PC-3 (cell line): ENCODE results near the gene KIF6. TPM values are rescaled to one million over a fixed set of nuclear protein-coding genes. Genes with fewer than 3 reads are reported as not detected.

Experiments
- ATAC-seq: fragments of 200-7000 bp; cut with Tn5 transposase; 2 replicates; pipeline ENCODE4 v1.9.1; 2020; ENCODE audit warnings: mild to moderate bottlenecking, moderate library complexity
- BruUV-seq: library from RNA; stranded (reverse); fragments of 400-500 nt; replicated peaks from 2 replicates; lab custom pipeline; 2021; lab: Mats Ljungman, UMichigan
- CTCF ChIA-PET: fragments of 300-600 bp; sonication (Branson Sonifier 250); formaldehyde crosslinking; loops from one replicate; lab custom pipeline; 2022; ENCODE audit warnings: antibody characterized with exemption; lab: Charles Lee
- POLR2A ChIA-PET: fragments of 300-600 bp; sonication (Branson Sonifier 250); formaldehyde crosslinking; loops from one replicate; lab custom pipeline; 2022; ENCODE audit warnings: antibody characterized with exemption; ENCODE audit not compliant: unreplicated experiment; lab: Charles Lee
- DNase-seq: peaks from one replicate; pipeline ENCODE4 v3.0.0-alpha.2; 2015
- H2AFZ ChIP-seq: fragments of 300-600 bp; sonication (generic); 2 replicates; pipeline ENCODE4 v1.6.0; 2016; ENCODE audit warnings: antibody characterized with exemption, low read length
- H3F3A ChIP-seq: fragments of 300-600 bp; sonication (generic); one replicate; pipeline ENCODE4 v1.6.0; 2017; ENCODE audit warnings: antibody characterized with exemption, low read length, control low read depth, mild to moderate bottlenecking; ENCODE audit not compliant: unreplicated experiment
- H3K27ac ChIP-seq: fragments of 300-600 bp; sonication (generic); 2 replicates; pipeline ENCODE4 v1.5.1; 2016; ENCODE audit warnings: mild to moderate bottlenecking, low read length
- H3K27me3 ChIP-seq: fragments of 300-600 bp; sonication (generic); 2 replicates; pipeline ENCODE4 v1.6.1; 2016; ENCODE audit warnings: low read length, mixed read lengths
- H3K36me3 ChIP-seq: fragments of 300-600 bp; sonication (generic); 2 replicates; pipeline ENCODE4 v1.6.1; 2016; ENCODE audit warnings: low read depth, mixed run types, low read length, mixed read lengths
- H3K4me1 ChIP-seq: fragments of 300-600 bp; sonication (generic); 2 replicates; pipeline ENCODE4 v1.5.1; 2016; ENCODE audit warnings: low read length; ENCODE audit not compliant: insufficient read depth
- H3K4me2 ChIP-seq: fragments of 300-600 bp; sonication (generic); 2 replicates; pipeline ENCODE4 v1.6.0; 2016; ENCODE audit warnings: low read length
- H3K4me3 ChIP-seq: fragments of 300-600 bp; sonication (generic); 2 replicates; pipeline ENCODE4 v1.5.1; 2016; ENCODE audit warnings: mild to moderate bottlenecking, low read length, mixed read lengths
- H3K79me2 ChIP-seq: fragments of 300-600 bp; sonication (generic); 2 replicates; pipeline ENCODE4 v1.6.1; 2017; ENCODE audit warnings: low read length, mixed read lengths
- H3K9ac ChIP-seq: fragments of 300-600 bp; sonication (generic); 2 replicates; pipeline ENCODE4 v1.6.0; 2016; ENCODE audit warnings: mild to moderate bottlenecking, low read length
- H3K9me2 ChIP-seq: fragments of 300-600 bp; sonication (generic); replicated peaks from 2 replicates; pipeline ENCODE4 v1.6.1; 2016; ENCODE audit warnings: mixed run types, low read length, mixed read lengths
- H3K9me3 ChIP-seq: fragments of 300-600 bp; sonication (generic); 2 replicates; pipeline ENCODE4 v1.6.1; 2016; ENCODE audit warnings: low read length, mixed read lengths
- H4K20me1 ChIP-seq: fragments of 300-600 bp; sonication (generic); 2 replicates; pipeline ENCODE4 v1.6.1; 2016; ENCODE audit warnings: low read length, mixed read lengths
- CTCF ChIP-seq: fragments of 300-600 bp; sonication (generic); conservative IDR thresholded peaks from 2 replicates; pipeline ENCODE4 v1.5.1; 2017; ENCODE audit warnings: antibody characterized with exemption, low read depth, mild to moderate bottlenecking, low read length
- EZH2 ChIP-seq: fragments of 300-600 bp; sonication (generic); IDR thresholded peaks from one replicate; pipeline ENCODE4 v1.6.1; 2017; ENCODE audit warnings: antibody characterized with exemption, mild to moderate bottlenecking, low read length; ENCODE audit not compliant: unreplicated experiment
- EZH2phosphoT487 ChIP-seq: fragments of 300-600 bp; sonication (generic); IDR thresholded peaks from 2 replicates; pipeline ENCODE4 v1.6.1; 2018; ENCODE audit warnings: mild to moderate bottlenecking, antibody characterized with exemption, low read length, borderline replicate concordance
- intact Hi-C: fragments of 100-400 bp; cut with micrococcal nuclease; formaldehyde crosslinking; loops from 2 replicates; pipeline ENCODE4 v1.9.0; 2023
- total RNA-seq: library from RNA; depleted of rRNA; stranded (reverse); fragments of >200 nt; gene quantifications from 2 replicates; pipeline ENCODE4 v1.2.3, GENCODE V29; 2014

The KIF6 gene
- total RNA-seq, 1 experiment from 2014 or later, result 0.07 TPM

GRCh38 chr6:39449022-39449421, 276.2 kb downstream of the KIF6 start:
- H3K36me3 ChIP-seq, result no peaks in the 10 kb centered on the region
- no peak overlapping the region for H3K4me3 ChIP-seq
- H3K27me3 ChIP-seq, result no peaks in the 10 kb centered on the region
- H3K9ac ChIP-seq, result no peak overlapping the region
- ChIA-PET POLR2A (no interaction called here), CTCF (no interaction called here)
- intact Hi-C loops, result no loop called here
- TF ChIP-seq EZH2 (no peak), CTCF (no peak), EZH2phosphoT487 (no peak)
- DNase-seq, result no peak
- H2AFZ ChIP-seq, result no peak overlapping the region
- no peak for ATAC-seq
- no peaks in the 10 kb centered on the region for H3K4me1 ChIP-seq
- H3K79me2 ChIP-seq, result no peaks in the 10 kb centered on the region
- no peak overlapping the region for H3K27ac ChIP-seq
- BruUV-seq, result no TSS peak
- no peaks in the 10 kb centered on the region for H3F3A ChIP-seq
- H3K4me2 ChIP-seq, result no peak overlapping the region
- no peaks in the 10 kb centered on the region for H4K20me1 ChIP-seq
- no peaks in the 10 kb centered on the region for H3K9me3 ChIP-seq
- H3K9me2 ChIP-seq, result no peaks in the 10 kb centered on the region

- H4K20me1 ChIP-seq, result no peaks in the 10 kb centered on the region
- CTCF ChIA-PET, result no interaction called here
- H3K4me1 ChIP-seq, result no peaks in the 10 kb centered on the region
- H3K9ac ChIP-seq, result no peak overlapping the region
- no peak overlapping the region for H3K4me2 ChIP-seq
- no peaks in the 10 kb centered on the region for H3K9me3 ChIP-seq
- no peaks in the 10 kb centered on the region for H3K36me3 ChIP-seq
- no peak overlapping the region for H2AFZ ChIP-seq
- intact Hi-C loops, result no loop called here
- H3K27me3 ChIP-seq, result peaks cover 6% of the 10 kb centered on the region; the same call in 1 of the 2 replicates
- BruUV-seq, result no TSS peak
- H3K4me3 ChIP-seq, result no peak overlapping the region
- no peaks in the 10 kb centered on the region for H3F3A ChIP-seq
- H3K79me2 ChIP-seq, result no peaks in the 10 kb centered on the region
- DNase-seq (no peak), ATAC-seq (no peak)
- TF ChIP-seq EZH2 (no peak), CTCF (no peak), EZH2phosphoT487 (no peak)
- POLR2A ChIA-PET, result no interaction called here
- H3K9me2 ChIP-seq, result no peaks in the 10 kb centered on the region
- H3K27ac ChIP-seq, result no peak overlapping the region
Observed at GRCh38 chr6:39446909-39447308, 278.3 kb downstream of the KIF6 start.

- peaks cover 6% of the 10 kb centered on the region; the same call in 1 of the 2 replicates for H3K27me3 ChIP-seq
- no peaks in the 10 kb centered on the region for H3F3A ChIP-seq
- intact Hi-C loops, result no loop called here
- no peak overlapping the region for H2AFZ ChIP-seq
- no peak overlapping the region for H3K9ac ChIP-seq
- BruUV-seq, result no TSS peak
- no peak overlapping the region for H3K4me2 ChIP-seq
- H3K4me1 ChIP-seq, result no peaks in the 10 kb centered on the region
- no peaks in the 10 kb centered on the region for H3K79me2 ChIP-seq
- no peak for DNase-seq
- ChIA-PET CTCF (no interaction called here), POLR2A (no interaction called here)
- no peaks in the 10 kb centered on the region for H3K9me3 ChIP-seq
- TF ChIP-seq EZH2phosphoT487 (no peak), EZH2 (no peak)
- H4K20me1 ChIP-seq, result no peaks in the 10 kb centered on the region
- no peak overlapping the region for H3K27ac ChIP-seq
- no peak for ATAC-seq
- no peaks in the 10 kb centered on the region for H3K9me2 ChIP-seq
- H3K4me3 ChIP-seq, result no peak overlapping the region
- H3K36me3 ChIP-seq, result no peaks in the 10 kb centered on the region
Observed at GRCh38 chr6:39445667-39446066, 279.5 kb downstream of the KIF6 start.
